ENCODE results near the gene CFAP90.

CFAP90 gene

DNA sequence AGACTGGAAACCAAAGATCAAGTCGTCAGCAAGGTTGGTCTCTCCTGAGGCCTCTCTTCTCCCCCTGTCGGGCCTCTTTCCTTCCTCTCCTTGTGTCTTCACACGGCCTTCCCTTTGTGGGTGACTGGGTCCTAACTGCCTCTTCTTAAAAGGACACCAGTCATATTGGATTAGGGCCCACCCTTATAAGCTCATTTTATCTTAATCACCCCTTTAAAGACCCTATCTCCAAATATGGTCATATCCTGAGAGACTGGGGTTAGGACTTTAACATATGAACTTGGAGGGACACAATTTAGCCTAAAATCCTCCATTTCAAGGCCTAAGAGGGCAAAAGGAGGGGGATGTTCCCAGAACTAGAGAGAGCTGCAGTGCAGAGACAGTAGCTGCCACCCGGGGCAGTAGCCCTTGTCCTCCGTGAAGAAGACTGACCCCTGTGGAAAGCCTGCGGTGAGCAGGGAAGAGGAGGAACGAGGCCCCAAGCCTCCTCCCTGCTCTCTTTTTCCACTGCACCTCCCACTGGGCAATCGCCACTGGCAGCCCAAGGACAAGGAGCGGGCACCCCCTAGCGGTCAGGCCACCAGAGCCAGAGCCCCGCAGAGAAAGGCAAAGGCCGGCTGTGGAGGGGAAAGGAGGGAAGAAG, 34.9 kb downstream of the CFAP90 start:
- peak; percentile 29 for DNase-seq

DNA sequence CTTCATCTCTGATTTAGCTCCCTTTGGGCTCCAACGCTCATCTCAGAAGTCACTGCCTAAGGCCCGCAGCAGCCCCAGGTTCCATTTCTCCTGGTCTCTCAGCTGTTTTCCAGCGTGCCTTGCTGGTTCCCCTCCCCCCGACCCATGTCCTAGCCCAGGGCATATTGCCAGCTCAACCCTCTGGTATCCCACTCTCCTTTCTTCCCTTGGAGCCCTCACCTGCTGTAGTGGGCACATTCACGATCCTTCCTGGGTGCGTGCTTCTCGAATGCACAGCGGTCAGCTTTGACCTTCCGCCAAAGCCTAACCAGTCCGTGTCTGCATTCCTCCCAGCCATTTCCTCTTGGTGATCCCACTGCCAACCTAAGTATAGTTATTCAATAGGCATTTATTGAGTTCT, 36.1 kb downstream of the CFAP90 start:
- no peak for DNase-seq

DNA sequence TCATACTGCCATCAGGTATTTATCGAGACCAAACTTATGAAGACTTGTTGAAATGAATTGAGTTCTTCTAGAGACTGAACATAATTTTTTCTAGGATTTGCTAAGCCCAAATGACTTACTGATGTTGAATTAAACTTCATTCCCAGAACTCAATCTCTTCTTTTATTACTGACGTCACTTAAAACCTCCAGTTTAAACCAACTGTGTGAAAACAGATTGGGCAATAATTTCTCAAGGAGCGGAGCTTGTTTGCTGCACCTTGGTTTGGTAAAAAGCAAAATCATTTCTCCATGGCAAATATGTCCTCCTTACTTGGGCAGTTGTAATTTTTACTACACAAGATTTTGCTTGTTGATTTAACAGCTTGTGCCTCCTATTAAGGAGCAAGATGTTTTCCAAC, 37.4 kb downstream of the CFAP90 start:
- no peak for DNase-seq

- no peak for DNase-seq
Measured at GRCh38 chr5:7813007-7813406, 37.9 kb downstream of the CFAP90 start.

DNA sequence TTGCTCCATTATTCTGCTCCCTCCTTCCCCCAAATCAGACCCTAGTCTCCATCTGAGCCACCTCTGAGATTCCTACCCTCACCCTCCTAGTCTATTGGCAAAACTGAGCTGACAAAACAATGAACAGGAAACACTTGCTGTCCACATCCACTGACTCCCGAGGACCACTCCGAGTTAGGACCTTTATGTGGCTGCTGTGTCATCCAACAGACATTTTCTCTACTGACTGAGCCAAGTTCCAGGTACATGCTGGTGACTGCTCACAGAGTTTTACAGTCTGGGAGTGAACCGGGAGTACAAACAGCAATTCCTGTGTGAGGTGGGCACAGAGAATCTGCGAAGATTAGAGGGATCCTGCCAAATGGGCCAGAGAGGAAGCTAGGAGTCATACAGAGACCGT, 39.2 kb downstream of the CFAP90 start:
- no peak for DNase-seq

GRCh38 chr5:7808998-7809397, 41.9 kb downstream of the CFAP90 start:
- no peak for DNase-seq

DNA sequence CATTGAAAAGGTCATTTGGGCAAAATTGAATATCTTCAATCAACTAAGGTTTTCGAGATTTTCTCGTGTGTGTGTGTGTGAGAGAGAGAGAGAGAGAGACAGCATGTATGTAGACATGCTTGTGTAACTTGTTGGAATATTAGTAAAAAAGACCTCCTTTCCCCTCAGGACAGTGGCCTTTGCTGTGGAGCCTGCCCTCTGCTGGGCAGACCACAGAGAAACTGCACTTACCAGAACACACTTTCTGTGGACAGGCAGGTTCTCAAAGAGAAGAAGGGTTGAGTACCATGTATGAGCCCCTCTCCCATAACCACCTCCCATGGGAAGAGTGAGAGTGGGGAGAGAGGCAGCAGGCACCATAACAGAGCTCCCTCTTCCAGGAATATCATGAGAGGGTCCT, 45.6 kb downstream of the CFAP90 start:
- DNase-seq, result no peak

DNA sequence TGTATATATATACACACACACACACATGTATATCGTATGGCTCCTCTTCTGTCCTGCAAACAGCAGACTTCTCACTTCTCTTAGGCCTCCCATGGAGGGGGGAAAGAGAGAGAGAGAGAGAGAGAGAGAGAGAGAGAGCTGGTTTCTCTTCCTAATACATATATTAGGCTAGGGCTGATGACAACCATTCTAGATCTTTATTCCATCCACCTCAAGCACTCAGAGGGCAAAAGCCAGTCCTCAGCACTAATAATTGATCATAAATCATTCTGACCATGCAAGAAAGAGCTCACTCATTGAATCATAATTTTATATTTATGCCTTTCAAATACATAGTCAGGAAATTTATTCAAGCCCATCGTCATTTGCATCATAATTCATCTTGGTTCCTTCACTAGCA, 47.0 kb downstream of the CFAP90 start:
- no peak for DNase-seq

DNA sequence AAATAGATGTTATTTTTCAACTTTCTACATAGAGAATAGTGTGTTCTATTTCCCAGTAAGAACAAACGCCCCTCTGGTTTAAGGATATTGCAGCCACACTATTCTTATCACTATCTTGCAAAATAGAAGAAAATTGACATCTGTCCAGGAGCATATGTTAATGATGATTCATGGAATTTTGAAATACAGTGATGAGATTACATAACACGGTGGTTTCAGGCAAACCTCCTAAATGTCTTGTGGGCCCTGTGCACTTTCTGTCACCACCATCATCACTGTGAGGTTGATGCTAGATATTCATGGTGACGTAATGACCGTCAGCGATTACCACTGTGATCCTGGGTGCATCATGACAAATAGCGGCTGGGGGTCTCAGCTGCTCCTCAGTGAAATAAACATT, 48.1 kb downstream of the CFAP90 start:
- no peak for DNase-seq

GRCh38 chr5:7801891-7802614, 48.9 kb downstream of the CFAP90 start:
- no peak for DNase-seq

GRCh38 chr5:7795306-7795705, 55.6 kb downstream of the CFAP90 start:
- no peak for DNase-seq

- DNase-seq, result no peak
Measured at GRCh38 chr5:7794823-7795222, 56.1 kb downstream of the CFAP90 start.

GRCh38 chr5:7794311-7794710, 56.6 kb downstream of the CFAP90 start:
- no peak for DNase-seq

- DNase-seq, result no peak
Measured at GRCh38 chr5:7793895-7794294, 57.0 kb downstream of the CFAP90 start.

- no peak for DNase-seq
Measured at GRCh38 chr5:7789567-7789966, 61.4 kb downstream of the CFAP90 start.

- DNase-seq, result no peak
Measured at GRCh38 chr5:7787770-7788169, 63.2 kb downstream of the CFAP90 start.

- no peak for DNase-seq
Measured at GRCh38 chr5:7784683-7785380, 66.1 kb downstream of the CFAP90 start.

- no peak for DNase-seq
Measured at GRCh38 chr5:7781899-7782298, 69.0 kb downstream of the CFAP90 start.
